WTC11 (cell line): ENCODE data around the gene ADH1A. TPM values are rescaled to one million over a fixed set of nuclear protein-coding genes. Genes with fewer than 3 reads are reported as not detected.

ENCODE experiments used
- ATAC-seq: fragments of 200-7000 bp; cut with Tn5 transposase; 2 replicates; pipeline ENCODE4 v1.10.0; 2021; ENCODE audit warnings: mild to moderate bottlenecking, moderate library complexity
- CTCF ChIA-PET: fragments of 300-600 bp; sonication (Branson Sonifier 250); formaldehyde crosslinking; loops from one replicate; lab custom pipeline; 2021; ENCODE audit warnings: antibody characterized with exemption; lab: Charles Lee
- POLR2A ChIA-PET: fragments of 350-600 bp; sonication (Branson Sonifier 250); formaldehyde crosslinking; loops from one replicate; lab custom pipeline; 2021; ENCODE audit warnings: antibody characterized with exemption; lab: Charles Lee
- DNase-seq: peaks from one replicate; pipeline ENCODE4 v3.0.0; 2021; ENCODE audit warnings: low spot score
- H3K27ac Mint-ChIP-seq: 2 replicates; pipeline ENCODE4 v1.8.0; 2021; ENCODE audit warnings: mixed read lengths
- H3K27me3 Mint-ChIP-seq: 2 replicates; pipeline ENCODE4 v1.8.0; 2021; ENCODE audit warnings: low read depth, mild to moderate bottlenecking, moderate library complexity, mixed read lengths
- H3K36me3 Mint-ChIP-seq: 2 replicates; pipeline ENCODE4 v1.8.0; 2021; ENCODE audit warnings: mixed read lengths
- H3K4me1 Mint-ChIP-seq: 2 replicates; pipeline ENCODE4 v1.8.0; 2022; ENCODE audit warnings: mixed read lengths
- H3K4me3 Mint-ChIP-seq: 2 replicates; pipeline ENCODE4 v1.8.0; 2021; ENCODE audit warnings: mild to moderate bottlenecking, moderate library complexity, mixed read lengths
- H3K9me3 Mint-ChIP-seq: 2 replicates; pipeline ENCODE4 v1.8.0; 2021; ENCODE audit warnings: mixed read lengths
- AR ChIP-seq: fragments of 250-450 bp; sonication (Bioruptor Pico); IDR thresholded peaks from 2 replicates; pipeline ENCODE4 v1.9.0; 2021; ENCODE audit warnings: mild to moderate bottlenecking
- CBFB ChIP-seq: sonication (generic); formaldehyde crosslinking; IDR thresholded peaks from 2 replicates; pipeline ENCODE4 v1.8.1; 2022; ENCODE audit warnings: mild to moderate bottlenecking, low read depth, missing genetic modification reagents
- EMX1 ChIP-seq: fragments of 250-450 bp; sonication (Bioruptor Pico); IDR thresholded peaks from 2 replicates; pipeline ENCODE4 v1.8.0; 2021; ENCODE audit warnings: mild to moderate bottlenecking
- MAX ChIP-seq: sonication (generic); formaldehyde crosslinking; IDR thresholded peaks from 2 replicates; pipeline ENCODE4 v1.8.0; 2022; ENCODE audit warnings: mild to moderate bottlenecking, missing genetic modification reagents
- NFATC4 ChIP-seq: fragments of 250-450 bp; sonication (Bioruptor Pico); IDR thresholded peaks from 2 replicates; pipeline ENCODE4 v1.9.0; 2021; ENCODE audit warnings: mild to moderate bottlenecking
- NFE2L1 ChIP-seq: sonication (generic); formaldehyde crosslinking; IDR thresholded peaks from 2 replicates; pipeline ENCODE4 v1.8.1; 2023; ENCODE audit warnings: missing genetic modification reagents
- NFYB ChIP-seq: sonication (generic); formaldehyde crosslinking; conservative IDR thresholded peaks from 2 replicates; pipeline ENCODE4 v1.8.0; 2022; ENCODE audit warnings: low read depth, missing genetic modification reagents
- OVOL2 ChIP-seq: fragments of 250-450 bp; sonication (Bioruptor Pico); IDR thresholded peaks from 2 replicates; pipeline ENCODE4 v1.9.0; 2021; ENCODE audit warnings: mild to moderate bottlenecking, borderline replicate concordance
- PREB ChIP-seq: sonication (generic); formaldehyde crosslinking; IDR thresholded peaks from 2 replicates; pipeline ENCODE4 v1.8.1; 2022; ENCODE audit warnings: mild to moderate bottlenecking, missing genetic modification reagents, moderate library complexity, borderline replicate concordance
- TEAD1 ChIP-seq: sonication (generic); formaldehyde crosslinking; IDR thresholded peaks from 2 replicates; pipeline ENCODE4 v1.8.0; 2022; ENCODE audit warnings: mild to moderate bottlenecking, missing genetic modification reagents
- USF2 ChIP-seq: sonication (generic); formaldehyde crosslinking; IDR thresholded peaks from 2 replicates; pipeline ENCODE4 v1.8.1; 2023; ENCODE audit warnings: mild to moderate bottlenecking, missing genetic modification reagents, moderate library complexity
- ZBTB21 ChIP-seq: sonication (generic); formaldehyde crosslinking; IDR thresholded peaks from 2 replicates; pipeline ENCODE4 v1.8.1; 2023; ENCODE audit warnings: mild to moderate bottlenecking, missing genetic modification reagents, borderline replicate concordance
- ZNF317 ChIP-seq: sonication (generic); formaldehyde crosslinking; IDR thresholded peaks from 2 replicates; pipeline ENCODE4 v1.8.1; 2023; ENCODE audit warnings: low read depth, mild to moderate bottlenecking, moderate library complexity, missing genetic modification reagents, borderline replicate concordance
- ZNF416 ChIP-seq: fragments of 250-450 bp; sonication (Bioruptor Pico); IDR thresholded peaks from 2 replicates; pipeline ENCODE4 v1.9.0; 2021; ENCODE audit warnings: mild to moderate bottlenecking, inconsistent platforms
- ZNF423 ChIP-seq: fragments of 250-450 bp; sonication (Bioruptor Pico); IDR thresholded peaks from 2 replicates; pipeline ENCODE4 v2.1.2; 2022; ENCODE audit warnings: mild to moderate bottlenecking, moderate library complexity
- ZNF512 ChIP-seq: sonication (generic); formaldehyde crosslinking; IDR thresholded peaks from 2 replicates; pipeline ENCODE4 v1.8.1; 2022; ENCODE audit warnings: missing genetic modification reagents, borderline replicate concordance
- total RNA-seq: library from RNA; stranded (reverse); gene quantifications from 3 replicates; pipeline ENCODE4 v1.2.3, GENCODE V29; 2021
- TF ChIP-seq, protein P1 (sequence below): sonication (generic); formaldehyde crosslinking; IDR thresholded peaks from 2 replicates; pipeline ENCODE4 v1.8.0; 2022; ENCODE audit warnings: missing genetic modification reagents
- TF ChIP-seq, protein P2 (sequence below): fragments of 250-450 bp; sonication (Bioruptor Pico); conservative IDR thresholded peaks from 2 replicates; pipeline ENCODE4 v1.9.0; 2021; ENCODE audit warnings: mild to moderate bottlenecking
- TF ChIP-seq, protein P3 (sequence below): sonication (generic); formaldehyde crosslinking; IDR thresholded peaks from 2 replicates; pipeline ENCODE4 v1.8.1; 2022; ENCODE audit warnings: low read depth, missing genetic modification reagents, borderline replicate concordance

Gene ADH1A
- total RNA-seq, 1 experiment from 2014 or later, result not detected

GRCh38 chr4:99248714-99249113, 42.1 kb downstream of the ADH1A start:
- TF ChIP-seq USF2 (CRISPR knock-in tag) (no peak), ZNF416 (no peak), AR (CRISPR knock-in tag) (no peak), CBFB (CRISPR knock-in tag) (no peak), NFE2L1 (CRISPR knock-in tag) (no peak), NFYB (CRISPR knock-in tag) (no peak), ZBTB21 (no peak)
- TF ChIP-seq, protein P1, sequence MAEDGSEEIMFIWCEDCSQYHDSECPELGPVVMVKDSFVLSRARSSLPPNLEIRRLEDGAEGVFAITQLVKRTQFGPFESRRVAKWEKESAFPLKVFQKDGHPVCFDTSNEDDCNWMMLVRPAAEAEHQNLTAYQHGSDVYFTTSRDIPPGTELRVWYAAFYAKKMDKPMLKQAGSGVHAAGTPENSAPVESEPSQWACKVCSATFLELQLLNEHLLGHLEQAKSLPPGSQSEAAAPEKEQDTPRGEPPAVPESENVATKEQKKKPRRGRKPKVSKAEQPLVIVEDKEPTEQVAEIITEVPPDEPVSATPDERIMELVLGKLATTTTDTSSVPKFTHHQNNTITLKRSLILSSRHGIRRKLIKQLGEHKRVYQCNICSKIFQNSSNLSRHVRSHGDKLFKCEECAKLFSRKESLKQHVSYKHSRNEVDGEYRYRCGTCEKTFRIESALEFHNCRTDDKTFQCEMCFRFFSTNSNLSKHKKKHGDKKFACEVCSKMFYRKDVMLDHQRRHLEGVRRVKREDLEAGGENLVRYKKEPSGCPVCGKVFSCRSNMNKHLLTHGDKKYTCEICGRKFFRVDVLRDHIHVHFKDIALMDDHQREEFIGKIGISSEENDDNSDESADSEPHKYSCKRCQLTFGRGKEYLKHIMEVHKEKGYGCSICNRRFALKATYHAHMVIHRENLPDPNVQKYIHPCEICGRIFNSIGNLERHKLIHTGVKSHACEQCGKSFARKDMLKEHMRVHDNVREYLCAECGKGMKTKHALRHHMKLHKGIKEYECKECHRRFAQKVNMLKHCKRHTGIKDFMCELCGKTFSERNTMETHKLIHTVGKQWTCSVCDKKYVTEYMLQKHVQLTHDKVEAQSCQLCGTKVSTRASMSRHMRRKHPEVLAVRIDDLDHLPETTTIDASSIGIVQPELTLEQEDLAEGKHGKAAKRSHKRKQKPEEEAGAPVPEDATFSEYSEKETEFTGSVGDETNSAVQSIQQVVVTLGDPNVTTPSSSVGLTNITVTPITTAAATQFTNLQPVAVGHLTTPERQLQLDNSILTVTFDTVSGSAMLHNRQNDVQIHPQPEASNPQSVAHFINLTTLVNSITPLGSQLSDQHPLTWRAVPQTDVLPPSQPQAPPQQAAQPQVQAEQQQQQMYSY (CRISPR knock-in tag), result no peak
- Mint-ChIP-seq H3K4me1 (no peaks in the 10 kb centered on the region), H3K4me3 (no peak overlapping the region), H3K27me3 (no peaks in the 10 kb centered on the region), H3K9me3 (peaks cover 43% of the 10 kb centered on the region), H3K36me3 (peaks cover 17% of the 10 kb centered on the region), H3K27ac (no peak overlapping the region)
- ChIA-PET CTCF (no interaction called here), POLR2A (no interaction called here)
- DNase-seq (no peak), ATAC-seq (no peak)

- CTCF ChIA-PET, result no interaction called here
- no peak for TF ChIP-seq ZNF317 (CRISPR knock-in tag)
- no peak for TF ChIP-seq OVOL2 (CRISPR knock-in tag)
- no peak for TF ChIP-seq NFATC4 (CRISPR knock-in tag)
- TF ChIP-seq, protein P2, sequence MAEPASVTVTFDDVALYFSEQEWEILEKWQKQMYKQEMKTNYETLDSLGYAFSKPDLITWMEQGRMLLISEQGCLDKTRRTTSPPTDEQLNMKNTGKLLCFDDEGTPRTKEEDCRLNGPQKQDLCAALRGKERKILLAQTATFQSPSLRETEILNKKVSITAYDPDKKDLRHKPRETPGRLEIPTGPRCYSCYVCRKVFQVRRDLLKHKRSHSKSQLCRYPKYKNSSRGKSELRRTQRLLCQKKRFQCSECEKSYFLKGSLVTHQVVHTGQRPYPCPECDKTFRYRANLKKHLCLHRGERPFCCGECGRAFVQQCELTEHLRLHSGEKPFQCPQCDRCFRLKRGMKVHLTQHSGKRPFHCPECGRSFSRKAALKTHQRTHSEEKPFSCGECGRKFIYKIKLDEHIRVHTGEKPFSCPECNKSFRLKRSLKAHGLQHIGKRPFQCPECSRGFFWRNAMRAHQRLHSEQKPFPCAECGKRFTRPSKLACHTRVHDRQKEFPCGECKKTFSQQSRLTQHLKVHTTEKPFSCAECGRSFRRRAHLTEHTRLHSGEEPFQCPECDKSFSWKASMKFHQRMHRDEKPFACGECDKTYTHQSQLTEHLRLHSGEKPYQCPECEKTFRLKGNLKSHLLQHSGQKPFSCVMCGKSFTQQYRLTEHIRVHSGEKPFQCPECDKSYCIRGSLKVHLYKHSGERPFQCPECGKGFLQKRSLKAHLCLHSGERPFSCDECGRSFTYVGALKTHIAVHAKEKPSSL (CRISPR knock-in tag), result no peak
- TF ChIP-seq MAX (CRISPR knock-in tag), result no peak
- no peak for TF ChIP-seq TEAD1 (CRISPR knock-in tag)
- no peak for TF ChIP-seq ZNF512
- no peak for TF ChIP-seq EMX1 (CRISPR knock-in tag)
- TF ChIP-seq, protein P3, sequence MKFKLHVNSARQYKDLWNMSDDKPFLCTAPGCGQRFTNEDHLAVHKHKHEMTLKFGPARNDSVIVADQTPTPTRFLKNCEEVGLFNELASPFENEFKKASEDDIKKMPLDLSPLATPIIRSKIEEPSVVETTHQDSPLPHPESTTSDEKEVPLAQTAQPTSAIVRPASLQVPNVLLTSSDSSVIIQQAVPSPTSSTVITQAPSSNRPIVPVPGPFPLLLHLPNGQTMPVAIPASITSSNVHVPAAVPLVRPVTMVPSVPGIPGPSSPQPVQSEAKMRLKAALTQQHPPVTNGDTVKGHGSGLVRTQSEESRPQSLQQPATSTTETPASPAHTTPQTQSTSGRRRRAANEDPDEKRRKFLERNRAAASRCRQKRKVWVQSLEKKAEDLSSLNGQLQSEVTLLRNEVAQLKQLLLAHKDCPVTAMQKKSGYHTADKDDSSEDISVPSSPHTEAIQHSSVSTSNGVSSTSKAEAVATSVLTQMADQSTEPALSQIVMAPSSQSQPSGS, result no peak
- no peak for TF ChIP-seq ZNF423
- no peak for TF ChIP-seq PREB (CRISPR knock-in tag)
These were observed 54.8 kb downstream of the ADH1A start for GRCh38 chr4:99235955-99236354.

More at GRCh38 chr4:99235955-99236354, 54.8 kb downstream of the ADH1A start:
- Mint-ChIP-seq H3K27ac (no peak overlapping the region), H3K4me1 (peaks cover 6% of the 10 kb centered on the region), H3K4me3 (no peak overlapping the region), H3K36me3 (peaks cover 14% of the 10 kb centered on the region), H3K27me3 (no peaks in the 10 kb centered on the region; the same call in 1 of the 2 replicates), H3K9me3 (peaks cover 32% of the 10 kb centered on the region)
- ATAC-seq, result no peak
- no peak for DNase-seq
- POLR2A ChIA-PET, result no interaction called here
